ENCODE measurements around the gene PRADC1. TPM values are rescaled to one million over a fixed set of nuclear protein-coding genes. Genes with fewer than 3 reads are reported as not detected.

PRADC1 gene
- total and polyA plus RNA-seq, 2 experiments from 2014 or later, result 6.5 to 8.3 TPM

DNA sequence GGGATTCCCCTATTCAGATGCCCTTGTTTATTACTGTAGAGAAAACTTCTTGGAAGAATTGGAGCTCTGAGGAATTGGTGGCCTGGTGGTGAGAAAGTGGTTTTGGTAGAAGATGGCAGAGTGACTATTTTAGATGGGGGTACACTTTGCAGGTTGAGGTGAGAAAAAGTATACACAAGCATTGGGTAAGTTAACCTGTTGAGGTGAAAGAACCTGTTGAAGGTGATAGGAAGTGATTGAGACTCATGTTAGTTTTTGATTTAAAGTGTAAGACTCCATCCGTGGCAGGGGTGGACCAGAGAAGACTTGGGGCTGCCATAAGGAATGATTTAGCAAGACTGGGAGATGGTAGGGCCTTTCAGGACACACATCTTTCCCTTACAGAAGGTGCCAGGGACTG, 4.1 kb upstream of the PRADC1 start:
- TF ChIP-seq ZNF114 (CRISPR knock-in tag; IDR thresholded peaks at IDR 0.05) (no peak), EZH2 (IDR thresholded peaks at IDR 0.05; ENCODE audit: low read depth, unreplicated experiment) (no peak), JUNB (IDR thresholded peaks at IDR 0.05; ENCODE audit: unreplicated experiment) (no peak), ZNF331 (CRISPR knock-in tag; IDR thresholded peaks at IDR 0.05; ENCODE audit: low read depth) (no peak), CREB1 (CRISPR knock-in tag; IDR thresholded peaks at IDR 0.05; ENCODE audit: low read depth) (no peak), STAT1 (IDR thresholded peaks at IDR 0.05; ENCODE audit: unreplicated experiment) (no peak), EZH2phosphoT487 (IDR thresholded peaks at IDR 0.05; ENCODE audit: unreplicated experiment) (no peak), POLR2AphosphoS5 (IDR thresholded peaks at IDR 0.05; ENCODE audit: low read depth) (no peak)
- TF ChIP-seq, protein P1, sequence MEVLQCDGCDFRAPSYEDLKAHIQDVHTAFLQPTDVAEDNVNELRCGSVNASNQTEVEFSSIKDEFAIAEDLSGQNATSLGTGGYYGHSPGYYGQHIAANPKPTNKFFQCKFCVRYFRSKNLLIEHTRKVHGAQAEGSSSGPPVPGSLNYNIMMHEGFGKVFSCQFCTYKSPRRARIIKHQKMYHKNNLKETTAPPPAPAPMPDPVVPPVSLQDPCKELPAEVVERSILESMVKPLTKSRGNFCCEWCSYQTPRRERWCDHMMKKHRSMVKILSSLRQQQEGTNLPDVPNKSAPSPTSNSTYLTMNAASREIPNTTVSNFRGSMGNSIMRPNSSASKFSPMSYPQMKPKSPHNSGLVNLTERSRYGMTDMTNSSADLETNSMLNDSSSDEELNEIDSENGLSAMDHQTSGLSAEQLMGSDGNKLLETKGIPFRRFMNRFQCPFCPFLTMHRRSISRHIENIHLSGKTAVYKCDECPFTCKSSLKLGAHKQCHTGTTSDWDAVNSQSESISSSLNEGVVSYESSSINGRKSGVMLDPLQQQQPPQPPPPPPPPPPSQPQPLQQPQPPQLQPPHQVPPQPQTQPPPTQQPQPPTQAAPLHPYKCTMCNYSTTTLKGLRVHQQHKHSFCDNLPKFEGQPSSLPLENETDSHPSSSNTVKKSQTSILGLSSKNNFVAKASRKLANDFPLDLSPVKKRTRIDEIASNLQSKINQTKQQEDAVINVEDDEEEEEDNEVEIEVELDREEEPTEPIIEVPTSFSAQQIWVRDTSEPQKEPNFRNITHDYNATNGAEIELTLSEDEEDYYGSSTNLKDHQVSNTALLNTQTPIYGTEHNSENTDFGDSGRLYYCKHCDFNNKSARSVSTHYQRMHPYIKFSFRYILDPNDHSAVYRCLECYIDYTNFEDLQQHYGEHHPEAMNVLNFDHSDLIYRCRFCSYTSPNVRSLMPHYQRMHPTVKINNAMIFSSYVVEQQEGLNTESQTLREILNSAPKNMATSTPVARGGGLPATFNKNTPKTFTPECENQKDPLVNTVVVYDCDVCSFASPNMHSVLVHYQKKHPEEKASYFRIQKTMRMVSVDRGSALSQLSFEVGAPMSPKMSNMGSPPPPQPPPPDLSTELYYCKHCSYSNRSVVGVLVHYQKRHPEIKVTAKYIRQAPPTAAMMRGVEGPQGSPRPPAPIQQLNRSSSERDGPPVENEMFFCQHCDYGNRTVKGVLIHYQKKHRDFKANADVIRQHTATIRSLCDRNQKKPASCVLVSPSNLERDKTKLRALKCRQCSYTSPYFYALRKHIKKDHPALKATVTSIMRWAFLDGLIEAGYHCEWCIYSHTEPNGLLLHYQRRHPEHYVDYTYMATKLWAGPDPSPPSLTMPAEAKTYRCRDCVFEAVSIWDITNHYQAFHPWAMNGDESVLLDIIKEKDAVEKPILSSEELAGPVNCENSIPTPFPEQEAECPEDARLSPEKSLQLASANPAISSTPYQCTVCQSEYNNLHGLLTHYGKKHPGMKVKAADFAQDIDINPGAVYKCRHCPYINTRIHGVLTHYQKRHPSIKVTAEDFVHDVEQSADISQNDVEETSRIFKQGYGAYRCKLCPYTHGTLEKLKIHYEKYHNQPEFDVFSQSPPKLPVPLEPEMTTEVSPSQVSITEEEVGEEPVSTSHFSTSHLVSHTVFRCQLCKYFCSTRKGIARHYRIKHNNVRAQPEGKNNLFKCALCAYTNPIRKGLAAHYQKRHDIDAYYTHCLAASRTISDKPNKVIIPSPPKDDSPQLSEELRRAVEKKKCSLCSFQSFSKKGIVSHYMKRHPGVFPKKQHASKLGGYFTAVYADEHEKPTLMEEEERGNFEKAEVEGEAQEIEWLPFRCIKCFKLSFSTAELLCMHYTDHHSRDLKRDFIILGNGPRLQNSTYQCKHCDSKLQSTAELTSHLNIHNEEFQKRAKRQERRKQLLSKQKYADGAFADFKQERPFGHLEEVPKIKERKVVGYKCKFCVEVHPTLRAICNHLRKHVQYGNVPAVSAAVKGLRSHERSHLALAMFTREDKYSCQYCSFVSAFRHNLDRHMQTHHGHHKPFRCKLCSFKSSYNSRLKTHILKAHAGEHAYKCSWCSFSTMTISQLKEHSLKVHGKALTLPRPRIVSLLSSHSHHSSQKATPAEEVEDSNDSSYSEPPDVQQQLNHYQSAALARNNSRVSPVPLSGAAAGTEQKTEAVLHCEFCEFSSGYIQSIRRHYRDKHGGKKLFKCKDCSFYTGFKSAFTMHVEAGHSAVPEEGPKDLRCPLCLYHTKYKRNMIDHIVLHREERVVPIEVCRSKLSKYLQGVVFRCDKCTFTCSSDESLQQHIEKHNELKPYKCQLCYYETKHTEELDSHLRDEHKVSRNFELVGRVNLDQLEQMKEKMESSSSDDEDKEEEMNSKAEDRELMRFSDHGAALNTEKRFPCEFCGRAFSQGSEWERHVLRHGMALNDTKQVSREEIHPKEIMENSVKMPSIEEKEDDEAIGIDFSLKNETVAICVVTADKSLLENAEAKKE (CRISPR knock-in tag; IDR thresholded peaks at IDR 0.05), result no peak
- TF ChIP-seq, protein P2, sequence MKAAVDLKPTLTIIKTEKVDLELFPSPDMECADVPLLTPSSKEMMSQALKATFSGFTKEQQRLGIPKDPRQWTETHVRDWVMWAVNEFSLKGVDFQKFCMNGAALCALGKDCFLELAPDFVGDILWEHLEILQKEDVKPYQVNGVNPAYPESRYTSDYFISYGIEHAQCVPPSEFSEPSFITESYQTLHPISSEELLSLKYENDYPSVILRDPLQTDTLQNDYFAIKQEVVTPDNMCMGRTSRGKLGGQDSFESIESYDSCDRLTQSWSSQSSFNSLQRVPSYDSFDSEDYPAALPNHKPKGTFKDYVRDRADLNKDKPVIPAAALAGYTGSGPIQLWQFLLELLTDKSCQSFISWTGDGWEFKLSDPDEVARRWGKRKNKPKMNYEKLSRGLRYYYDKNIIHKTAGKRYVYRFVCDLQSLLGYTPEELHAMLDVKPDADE (IDR thresholded peaks at IDR 0.05), result no peak
- TF ChIP-seq, protein P3, sequence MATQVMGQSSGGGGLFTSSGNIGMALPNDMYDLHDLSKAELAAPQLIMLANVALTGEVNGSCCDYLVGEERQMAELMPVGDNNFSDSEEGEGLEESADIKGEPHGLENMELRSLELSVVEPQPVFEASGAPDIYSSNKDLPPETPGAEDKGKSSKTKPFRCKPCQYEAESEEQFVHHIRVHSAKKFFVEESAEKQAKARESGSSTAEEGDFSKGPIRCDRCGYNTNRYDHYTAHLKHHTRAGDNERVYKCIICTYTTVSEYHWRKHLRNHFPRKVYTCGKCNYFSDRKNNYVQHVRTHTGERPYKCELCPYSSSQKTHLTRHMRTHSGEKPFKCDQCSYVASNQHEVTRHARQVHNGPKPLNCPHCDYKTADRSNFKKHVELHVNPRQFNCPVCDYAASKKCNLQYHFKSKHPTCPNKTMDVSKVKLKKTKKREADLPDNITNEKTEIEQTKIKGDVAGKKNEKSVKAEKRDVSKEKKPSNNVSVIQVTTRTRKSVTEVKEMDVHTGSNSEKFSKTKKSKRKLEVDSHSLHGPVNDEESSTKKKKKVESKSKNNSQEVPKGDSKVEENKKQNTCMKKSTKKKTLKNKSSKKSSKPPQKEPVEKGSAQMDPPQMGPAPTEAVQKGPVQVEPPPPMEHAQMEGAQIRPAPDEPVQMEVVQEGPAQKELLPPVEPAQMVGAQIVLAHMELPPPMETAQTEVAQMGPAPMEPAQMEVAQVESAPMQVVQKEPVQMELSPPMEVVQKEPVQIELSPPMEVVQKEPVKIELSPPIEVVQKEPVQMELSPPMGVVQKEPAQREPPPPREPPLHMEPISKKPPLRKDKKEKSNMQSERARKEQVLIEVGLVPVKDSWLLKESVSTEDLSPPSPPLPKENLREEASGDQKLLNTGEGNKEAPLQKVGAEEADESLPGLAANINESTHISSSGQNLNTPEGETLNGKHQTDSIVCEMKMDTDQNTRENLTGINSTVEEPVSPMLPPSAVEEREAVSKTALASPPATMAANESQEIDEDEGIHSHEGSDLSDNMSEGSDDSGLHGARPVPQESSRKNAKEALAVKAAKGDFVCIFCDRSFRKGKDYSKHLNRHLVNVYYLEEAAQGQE (IDR thresholded peaks at IDR 0.05; ENCODE audit: unreplicated experiment), result no peak
- TF ChIP-seq, protein P4, sequence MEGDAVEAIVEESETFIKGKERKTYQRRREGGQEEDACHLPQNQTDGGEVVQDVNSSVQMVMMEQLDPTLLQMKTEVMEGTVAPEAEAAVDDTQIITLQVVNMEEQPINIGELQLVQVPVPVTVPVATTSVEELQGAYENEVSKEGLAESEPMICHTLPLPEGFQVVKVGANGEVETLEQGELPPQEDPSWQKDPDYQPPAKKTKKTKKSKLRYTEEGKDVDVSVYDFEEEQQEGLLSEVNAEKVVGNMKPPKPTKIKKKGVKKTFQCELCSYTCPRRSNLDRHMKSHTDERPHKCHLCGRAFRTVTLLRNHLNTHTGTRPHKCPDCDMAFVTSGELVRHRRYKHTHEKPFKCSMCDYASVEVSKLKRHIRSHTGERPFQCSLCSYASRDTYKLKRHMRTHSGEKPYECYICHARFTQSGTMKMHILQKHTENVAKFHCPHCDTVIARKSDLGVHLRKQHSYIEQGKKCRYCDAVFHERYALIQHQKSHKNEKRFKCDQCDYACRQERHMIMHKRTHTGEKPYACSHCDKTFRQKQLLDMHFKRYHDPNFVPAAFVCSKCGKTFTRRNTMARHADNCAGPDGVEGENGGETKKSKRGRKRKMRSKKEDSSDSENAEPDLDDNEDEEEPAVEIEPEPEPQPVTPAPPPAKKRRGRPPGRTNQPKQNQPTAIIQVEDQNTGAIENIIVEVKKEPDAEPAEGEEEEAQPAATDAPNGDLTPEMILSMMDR (conservative IDR thresholded peaks at IDR 0.05; ENCODE audit: low read depth in 2 of 2), result no peak
- H3K4me1 ChIP-seq (ENCODE audit: insufficient read depth), result peaks cover 29% of the 10 kb centered on the region
- H3K27me3 ChIP-seq (ENCODE audit: insufficient read depth), result no peaks in the 10 kb centered on the region
- peak overlapping the region; percentile 86 for H3K27ac ChIP-seq (ENCODE audit: low read depth)
- no peak overlapping the region for H2AFZ ChIP-seq
- peaks cover 54% of the 10 kb centered on the region for H3K36me3 Mint-ChIP-seq (ENCODE audit: low read depth)
- no peak for DNase-seq (ENCODE audit: low spot score)
- H3K27me3 Mint-ChIP-seq (ENCODE audit: insufficient read depth, low read depth, poor library complexity), result peaks cover 20% of the 10 kb centered on the region
- H3K36me3 ChIP-seq (ENCODE audit: insufficient read depth), result peaks cover 21% of the 10 kb centered on the region
- H3K4me1 Mint-ChIP-seq, result peaks cover 33% of the 10 kb centered on the region
- peak overlapping the region; percentile 25 for H3K4me3 Mint-ChIP-seq
- no peaks in the 10 kb centered on the region for H3K9me3 Mint-ChIP-seq
- no peak for ATAC-seq
- peaks cover 61% of the 10 kb centered on the region for H4K20me1 ChIP-seq (replicated peaks; ENCODE audit: insufficient read depth)
- H3K79me2 ChIP-seq (replicated peaks; ENCODE audit: insufficient read depth), result peaks cover 81% of the 10 kb centered on the region
- peak overlapping the region; percentile 63 for H3K4me2 ChIP-seq
- no peaks in the 10 kb centered on the region for H3K9me2 ChIP-seq (ENCODE audit: insufficient read depth)
- H3F3A ChIP-seq (replicated peaks; ENCODE audit: low read depth), result peaks cover 7% of the 10 kb centered on the region; the same call in 1 of the 2 replicates
- peak overlapping the region; percentile 29 for H3K27ac Mint-ChIP-seq
- H3K4me3 ChIP-seq, result 0 out of 2 replicates have a peak overlapping the region, but pooled peaks have one; percentile 14

All from GM23338 (cell line).